ENCODE data around the gene RANBP3L.

- no peak for TF ChIP-seq CTCF (IDR thresholded peaks at IDR 0.05; ENCODE audit: insufficient read depth, low read depth, low read length)
- no peak for TF ChIP-seq EZH2 (IDR thresholded peaks at IDR 0.05; ENCODE audit: insufficient read depth, low read length)
Observed at GRCh38 chr5:36344899-36345298, 43.2 kb upstream of the RANBP3L start.
